Measurements from ENCODE around the gene C17orf113. TPM values are rescaled to one million over a fixed set of nuclear protein-coding genes. Genes with fewer than 3 reads are reported as not detected.

C17orf113 gene
- total RNA-seq, 4 donors from 2014 or later = 0.13 to 0.86 (median 0.38) TPM

GRCh38 chr17:42088736-42089135 is 38.3 kb upstream of the C17orf113 start:
- Histone ChIP-seq H3K4me1 (peaks cover 0 to 5% of the 10 kb centered on the region in 2 donors), H3K9me3 (no peaks in the 10 kb centered on the region), H3K27me3 (no peaks in the 10 kb centered on the region), H3K4me3 (no peak overlapping the region), H3K36me3 (no peaks in the 10 kb centered on the region), H3K27ac (no peak overlapping the region)
- in situ Hi-C loops (cut with MboI; ENCODE audit: low sequenced_read_pairs in 4 of 4) = no loop called here
- ATAC-seq (no peak), DNase-seq (no peak)
- intact Hi-C loops (cut with DNase I; ENCODE audit: low total_unique reads) = no loop called here
- no peak for TF ChIP-seq POLR2A (IDR thresholded peaks at IDR 0.05)
- TF ChIP-seq CTCF (IDR thresholded peaks at IDR 0.05 in 4 of 5, conservative IDR thresholded peaks at IDR 0.05 in 1 of 5) = no peak

GRCh38 chr17:42087736-42088705 is 37.6 kb upstream of the C17orf113 start:
- no peaks in the 10 kb centered on the region for H3K9me3 ChIP-seq
- no peak for TF ChIP-seq CTCF (IDR thresholded peaks at IDR 0.05 in 4 of 5, conservative IDR thresholded peaks at IDR 0.05 in 1 of 5)
- TF ChIP-seq POLR2A (IDR thresholded peaks at IDR 0.05) = no peak
- intact Hi-C loops (cut with DNase I; ENCODE audit: low total_unique reads) = no loop called here
- peaks cover 0 to 5% of the 10 kb centered on the region in 2 donors for H3K4me1 ChIP-seq
- H3K36me3 ChIP-seq = no peaks in the 10 kb centered on the region
- in situ Hi-C loops (cut with MboI; ENCODE audit: low sequenced_read_pairs in 4 of 4) = no loop called here
- no peak overlapping the region for H3K4me3 ChIP-seq
- no peak overlapping the region for H3K27ac ChIP-seq
- ATAC-seq = no peak
- DNase-seq = no peak
- H3K27me3 ChIP-seq = no peaks in the 10 kb centered on the region

- no peak for TF ChIP-seq POLR2A (IDR thresholded peaks at IDR 0.05)
- TF ChIP-seq CTCF (IDR thresholded peaks at IDR 0.05 in 4 of 5, conservative IDR thresholded peaks at IDR 0.05 in 1 of 5) = no peak
- peaks cover 0 to 5% of the 10 kb centered on the region in 2 donors for H3K4me1 ChIP-seq
- no peaks in the 10 kb centered on the region for H3K27me3 ChIP-seq
- no peak overlapping the region for H3K4me3 ChIP-seq
- DNase-seq = no peak
- in situ Hi-C loops (cut with MboI; ENCODE audit: low sequenced_read_pairs in 4 of 4) = no loop called here
- H3K36me3 ChIP-seq = no peaks in the 10 kb centered on the region
- H3K9me3 ChIP-seq = no peaks in the 10 kb centered on the region
- ATAC-seq = no peak
- intact Hi-C loops (cut with DNase I; ENCODE audit: low total_unique reads) = no loop called here
- H3K27ac ChIP-seq = no peak overlapping the region
These were observed 36.8 kb upstream of the C17orf113 start for GRCh38 chr17:42087042-42087701.

- no peak for ATAC-seq
These were observed 31.2 kb upstream of the C17orf113 start for GRCh38 chr17:42081516-42082129.

More at GRCh38 chr17:42081516-42082129, 31.2 kb upstream of the C17orf113 start:
- no peaks in the 10 kb centered on the region for H3K9me3 ChIP-seq
- no peak overlapping the region for H3K4me3 ChIP-seq
- H3K27me3 ChIP-seq = no peaks in the 10 kb centered on the region
- no peak for DNase-seq
- H3K36me3 ChIP-seq = no peaks in the 10 kb centered on the region
- peaks cover 17 to 18% of the 10 kb centered on the region in 2 donors for H3K4me1 ChIP-seq
- H3K27ac ChIP-seq = no peak overlapping the region
- TF ChIP-seq CTCF (IDR thresholded peaks at IDR 0.05 in 4 of 5, conservative IDR thresholded peaks at IDR 0.05 in 1 of 5) = no peak
- TF ChIP-seq POLR2A (IDR thresholded peaks at IDR 0.05) = no peak
- in situ Hi-C loops (cut with MboI; ENCODE audit: low sequenced_read_pairs in 4 of 4) (no loop called here), intact Hi-C loops (cut with DNase I; ENCODE audit: low total_unique reads) (no loop called here)
